Endothelial cell of umbilical vein (primary cell): Measurements from ENCODE around the gene PLPP2. TPM values are rescaled to one million over a fixed set of nuclear protein-coding genes. Genes with fewer than 3 reads are reported as not detected.

Experiments used
- BruUV-seq: library from RNA; stranded (reverse); fragments of 400-500 nt; replicated peaks from 2 replicates; lab custom pipeline; 2021; lab: Mats Ljungman, UMichigan
- CTCF ChIA-PET: fragments of 300-600, 350-600 bp; sonication (Branson Sonifier 250); formaldehyde crosslinking; loops from one replicate; lab custom pipeline; 2021; ENCODE audit warnings: antibody characterized with exemption, inconsistent platforms; lab: Charles Lee
- POLR2A ChIA-PET: fragments of 300-600, 350-600 bp; sonication (Branson Sonifier 250); formaldehyde crosslinking; loops from one replicate; lab custom pipeline; 2021; ENCODE audit warnings: antibody characterized with exemption, inconsistent platforms; lab: Charles Lee
- DNase-seq: peaks from one replicate; pipeline ENCODE4 v3.0.0-alpha.2; 2011; ENCODE audit warnings: low read depth, low spot score
- FAIRE-seq: peaks from 2 replicates; lab custom pipeline; 2011; peaks lifted over from hg19 to GRCh38; lab: Jason Lieb, UNC
- H2AFZ ChIP-seq: 2 replicates; pipeline ENCODE4 v1.6.0; 2012; ENCODE audit warnings: low read depth, low read length, control low read depth, inconsistent platforms
- H3K27ac ChIP-seq: 2 replicates; pipeline ENCODE4 v1.5.1; 2011; ENCODE audit warnings: low read depth, mild to moderate bottlenecking, control low read depth, low read length, moderate library complexity; ENCODE audit not compliant: insufficient read depth
- H3K27me3 ChIP-seq, 2 experiments: 2 replicates each; pipeline versions ENCODE4 v1.6.0 to v1.6.1; 2011; ENCODE audit warnings: low read length in 2 of 2, mixed read lengths in 1 of 2; ENCODE audit not compliant: control insufficient read depth in 2 of 2, insufficient read depth in 2 of 2
- H3K36me3 ChIP-seq, 2 experiments: 2 replicates in 1 of 2; 3 replicates in 1 of 2; pipeline ENCODE4 v1.5.1; 2011; ENCODE audit warnings: low read length in 2 of 2, mild to moderate bottlenecking in 1 of 2, moderate library complexity in 1 of 2; ENCODE audit not compliant: control insufficient read depth in 2 of 2, insufficient read depth in 2 of 2; ENCODE audit errors: extremely low read depth in 1 of 2
- H3K4me1 ChIP-seq: 3 replicates; pipeline ENCODE4 v1.5.1; 2011; ENCODE audit warnings: mild to moderate bottlenecking, low read length; ENCODE audit not compliant: control insufficient read depth, insufficient read depth; ENCODE audit errors: extremely low read depth
- H3K4me2 ChIP-seq: 2 replicates; pipeline ENCODE4 v1.6.1; 2011; ENCODE audit warnings: low read length, control low read depth, mixed read lengths; ENCODE audit not compliant: insufficient read depth
- H3K4me3 ChIP-seq, 3 experiments: fragments of 200-600 bp in 1 of 3; sonication (generic), shearing (Covaris generic) in 1 of 3; replicated peaks in 1 of 3; 2 replicates each; pipeline ENCODE4 v1.5.1; 2011 to 2016; ENCODE audit warnings: control low read depth in 3 of 3, low read length in 3 of 3, mild to moderate bottlenecking in 2 of 3, inconsistent platforms in 1 of 3, low read depth in 1 of 3, moderate library complexity in 1 of 3; ENCODE audit not compliant: insufficient read depth in 1 of 3
- H3K79me2 ChIP-seq: 2 replicates; pipeline ENCODE4 v1.6.0; 2012; ENCODE audit warnings: low read length, inconsistent platforms; ENCODE audit not compliant: control insufficient read depth, insufficient read depth
- H3K9ac ChIP-seq: replicated peaks from 2 replicates; pipeline ENCODE3; 2011; ENCODE audit warnings: low read length, control low read depth; ENCODE audit not compliant: insufficient read depth; ENCODE audit errors: extremely low read depth
- H3K9me1 ChIP-seq: replicated peaks from 3 replicates; pipeline ENCODE4 v1.6.0; 2011; ENCODE audit warnings: mild to moderate bottlenecking, low read length; ENCODE audit not compliant: control insufficient read depth, insufficient read depth; ENCODE audit errors: extremely low read depth
- H3K9me3 ChIP-seq: replicated peaks from 2 replicates; pipeline ENCODE4 v1.5.1; 2012; ENCODE audit warnings: low read length, inconsistent platforms; ENCODE audit not compliant: control insufficient read depth, insufficient read depth
- H4K20me1 ChIP-seq: replicated peaks from 2 replicates; pipeline ENCODE3; 2011; ENCODE audit warnings: mild to moderate bottlenecking, low read length; ENCODE audit not compliant: control insufficient read depth, insufficient read depth; ENCODE audit errors: extremely low read depth
- CTCF ChIP-seq, 2 donors: IDR thresholded peaks; 1 replicate in 1 of 2; 2 replicates in 1 of 2; pipeline ENCODE4 v1.5.1; 2011; ENCODE audit warnings: low read length in 2 of 2, mild to moderate bottlenecking in 2 of 2, moderate library complexity in 2 of 2, control low read depth in 1 of 2, inconsistent platforms in 1 of 2, low read depth in 1 of 2; ENCODE audit not compliant: insufficient read depth in 1 of 2; ENCODE audit errors: extremely low read depth in 1 of 2
- EZH2 ChIP-seq: IDR thresholded peaks from 2 replicates; pipeline ENCODE4 v1.6.1; 2012; ENCODE audit warnings: borderline replicate concordance, low read depth, mild to moderate bottlenecking, moderate library complexity, low read length, inconsistent platforms; ENCODE audit not compliant: severe bottlenecking
- FOS ChIP-seq: IDR thresholded peaks from 2 replicates; pipeline ENCODE4 v1.6.1; 2011; ENCODE audit warnings: mild to moderate bottlenecking, low read length, moderate library complexity, borderline replicate concordance; ENCODE audit not compliant: insufficient read depth
- GATA2 ChIP-seq: IDR thresholded peaks from 2 replicates; pipeline ENCODE4 v1.7.0; 2011; ENCODE audit warnings: low read depth, mild to moderate bottlenecking, moderate library complexity, mixed read lengths, low read length; ENCODE audit not compliant: insufficient read length, insufficient read depth
- JUN ChIP-seq: IDR thresholded peaks from 2 replicates; pipeline ENCODE4 v1.6.1; 2011; ENCODE audit warnings: borderline replicate concordance, low read depth; ENCODE audit not compliant: insufficient read length, insufficient read depth
- MAX ChIP-seq: IDR thresholded peaks from 2 replicates; pipeline ENCODE4 v1.6.1; 2011; ENCODE audit not compliant: insufficient read depth, insufficient read length
- MYC ChIP-seq: IDR thresholded peaks from one replicate; pipeline ENCODE4 v1.6.1; 2011; ENCODE audit warnings: mild to moderate bottlenecking, low read depth, low read length
- POLR2A ChIP-seq: IDR thresholded peaks from 2 replicates; pipeline ENCODE4 v1.6.1; 2012; ENCODE audit warnings: low read depth, mild to moderate bottlenecking, control low read depth, low read length
- POLR2AphosphoS5 ChIP-seq: IDR thresholded peaks from 2 replicates; pipeline ENCODE4 v1.6.1; 2012; ENCODE audit warnings: low read depth, mild to moderate bottlenecking, control low read depth, low read length, moderate library complexity; ENCODE audit not compliant: insufficient read depth
- dilution Hi-C: fragments of 300-500 bp; cut with MboI; formaldehyde crosslinking; loops from one replicate; pipeline ENCODE4 v1.15.0; 2019; ENCODE audit warnings: low sequenced_read_pairs; ENCODE audit not compliant: extremely low pct_ligation_motif_present
- intact Hi-C: fragments of 100-400 bp; cut with micrococcal nuclease; formaldehyde crosslinking; loops from one replicate; pipeline ENCODE4 v1.10.0; 2022
- polyA plus RNA-seq, 4 experiments: library from polyadenylated mRNA; depleted of rRNA in 3 of 4; stranded (reverse) in 3 of 4; unstranded in 1 of 4; fragments of >200 nt; gene quantifications; 2 replicates each; pipeline versions ENCODE4 v1.2.1 to v1.2.3, GENCODE V29; 2011 to 2012; ENCODE audit warnings: missing spikeins in 1 of 4
- total RNA-seq: library from RNA; stranded (reverse); gene quantifications from 2 replicates; pipeline ENCODE4 v1.2.3, GENCODE V29; 2021

Gene PLPP2
- total and polyA plus RNA-seq, 2 donors (not counting 3 experiments of a cell fraction or from before 2014, with no cell fraction given): 27.9 to 34.3 TPM

DNA sequence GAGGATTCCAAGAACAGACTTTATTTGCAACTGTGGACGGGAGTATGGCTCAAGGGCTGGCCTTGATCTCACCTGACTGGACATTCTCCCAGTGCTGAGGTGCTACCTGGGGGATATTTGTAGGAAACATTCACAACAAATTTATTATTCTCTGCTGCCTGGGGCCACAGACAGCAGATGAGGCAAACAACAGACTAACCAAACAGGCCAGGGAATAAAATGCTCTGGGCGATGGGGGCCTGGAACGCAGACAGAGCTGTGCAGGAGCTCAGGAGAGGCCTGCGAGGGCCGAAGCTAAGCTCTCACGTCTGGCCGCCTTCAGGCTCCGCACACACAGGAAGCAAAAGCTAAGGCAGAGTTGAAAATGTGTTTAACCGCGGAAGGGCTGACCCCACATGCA, 7.8 kb downstream of the PLPP2 start:
- Histone ChIP-seq H3K4me2 (no peak overlapping the region), H3K36me3 (no peaks in the 10 kb centered on the region), H3K9me3 (no peaks in the 10 kb centered on the region), H3K27me3 (no peaks in the 10 kb centered on the region), H2AFZ (no peak overlapping the region), H3K9ac (no peak overlapping the region), H3K4me1 (no peaks in the 10 kb centered on the region), H4K20me1 (no peaks in the 10 kb centered on the region), H3K27ac (no peak overlapping the region), H3K4me3 (no peak overlapping the region), H3K9me1 (no peaks in the 10 kb centered on the region), H3K79me2 (no peaks in the 10 kb centered on the region)
- intact Hi-C loops: no loop called here
- FAIRE-seq (no peak), DNase-seq (no peak)
- POLR2A ChIA-PET: no interaction called here
- CTCF ChIA-PET: no interaction called here
- TF ChIP-seq EZH2 (no peak), GATA2 (no peak), POLR2A (no peak), CTCF (IDR thresholded peaks at IDR 0.05; ENCODE audit: extremely low read depth in 1 of 2, insufficient read depth in 1 of 2, low read depth in 1 of 2, low read length in 2 of 2) (no peak), FOS (no peak), MYC (no peak), POLR2AphosphoS5 (no peak), JUN (no peak), MAX (no peak)
- BruUV-seq: no TSS peak
- dilution Hi-C loops: no loop called here
